Immature natural killer cell (primary cell): ENCODE data around the gene HERPUD1. TPM values are rescaled to one million over a fixed set of nuclear protein-coding genes. Genes with fewer than 3 reads are reported as not detected.

Experiments used
- DNase-seq, 3 donors: peaks; one replicate each; pipeline ENCODE4 v3.0.0; 2022; ENCODE audit warnings: mixed read lengths in 1 of 3
- H3K27ac Mint-ChIP-seq, 6 donors: one replicate each; pipeline ENCODE4 v1.8.0; 2020; ENCODE audit warnings: mixed read lengths in 6 of 6, mild to moderate bottlenecking in 5 of 6, inconsistent platforms in 4 of 6, moderate library complexity in 3 of 6
- H3K27me3 Mint-ChIP-seq, 3 donors: one replicate each; pipeline ENCODE4 v1.8.0; 2020 to 2021; ENCODE audit warnings: low read depth in 3 of 3, mild to moderate bottlenecking in 3 of 3, mixed read lengths in 3 of 3, moderate library complexity in 3 of 3, inconsistent platforms in 1 of 3
- H3K36me3 Mint-ChIP-seq, 3 donors: one replicate each; pipeline ENCODE4 v1.8.0; 2020; ENCODE audit warnings: mixed read lengths in 3 of 3, inconsistent platforms in 2 of 3, mild to moderate bottlenecking in 2 of 3
- H3K4me1 Mint-ChIP-seq, 2 donors: one replicate each; pipeline ENCODE4 v1.8.0; 2020; ENCODE audit warnings: inconsistent platforms in 2 of 2, mild to moderate bottlenecking in 2 of 2, mixed read lengths in 2 of 2, moderate library complexity in 1 of 2
- H3K4me3 Mint-ChIP-seq, 5 donors: one replicate each; pipeline ENCODE4 v1.8.0; 2020; ENCODE audit warnings: mild to moderate bottlenecking in 5 of 5, mixed read lengths in 5 of 5, inconsistent platforms in 3 of 5, moderate library complexity in 3 of 5
- H3K9me3 Mint-ChIP-seq, 6 donors: one replicate each; pipeline ENCODE4 v1.8.0; 2020; ENCODE audit warnings: mild to moderate bottlenecking in 6 of 6, mixed read lengths in 6 of 6, inconsistent platforms in 4 of 6, moderate library complexity in 3 of 6
- polyA plus RNA-seq, 3 donors: library from polyadenylated mRNA; unstranded; fragments of 300-500 nt; fragmentation: Illumina TruSeq; gene quantifications; one replicate each; pipeline ENCODE4 v1.2.3, GENCODE V29; 2021

Gene HERPUD1
- polyA plus RNA-seq, 3 donors from 2014 or later = 89.0 to 157 (median 120) TPM

DNA sequence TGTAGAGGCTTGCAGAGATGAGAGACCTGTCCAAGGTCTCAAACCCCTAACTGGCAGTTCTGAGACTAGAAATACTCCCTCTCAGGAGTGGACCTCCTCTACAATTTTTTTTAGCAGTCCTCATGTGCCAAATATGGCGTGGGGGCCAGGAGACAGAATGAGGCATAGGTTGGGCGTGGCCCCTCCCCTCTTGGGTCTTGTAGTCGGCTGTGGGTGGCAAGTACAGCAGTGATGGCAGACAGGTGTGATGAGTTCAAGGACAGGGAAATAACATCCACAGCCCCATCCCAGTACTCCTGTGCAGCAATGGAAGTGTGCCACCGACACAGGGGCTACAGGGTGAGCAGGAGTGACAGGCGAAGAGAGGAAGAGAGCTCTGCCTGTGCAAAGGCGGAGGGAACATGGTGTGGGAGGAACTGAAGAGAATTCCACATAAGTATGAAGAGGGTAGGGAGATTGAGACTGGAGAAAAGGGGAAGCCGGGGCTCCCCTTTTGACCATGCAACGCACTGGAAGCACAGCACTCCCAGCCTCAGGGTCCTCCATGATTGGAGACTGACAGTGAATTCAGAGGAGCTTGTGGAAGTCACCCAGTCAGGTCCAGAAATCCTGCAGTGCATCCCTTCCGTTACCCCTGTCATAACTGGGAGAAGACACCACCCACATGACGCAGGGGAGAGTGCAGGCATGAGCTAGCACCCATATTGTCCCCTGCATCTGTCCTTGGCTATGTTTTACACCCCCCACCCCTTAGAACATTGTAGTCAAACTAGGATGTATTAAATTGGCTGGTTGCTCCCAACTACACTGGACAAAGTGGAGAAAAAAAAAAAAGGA lies 15.0 kb downstream of the HERPUD1 start:
- H3K36me3 Mint-ChIP-seq = peaks cover 3 to 27% (median 6%) of the 10 kb centered on the region in 3 donors
- H3K27me3 Mint-ChIP-seq = peaks cover 0 to 2% (median 0%) of the 10 kb centered on the region in 3 donors
- H3K4me1 Mint-ChIP-seq = peaks cover 13 to 15% of the 10 kb centered on the region in 2 donors
- DNase-seq = no peak
- no peak overlapping the region for H3K4me3 Mint-ChIP-seq
- peak overlapping the region in 4 of 6 donors; percentile 5 to 83 (median 48) for H3K27ac Mint-ChIP-seq
- no peaks in the 10 kb centered on the region for H3K9me3 Mint-ChIP-seq

DNA sequence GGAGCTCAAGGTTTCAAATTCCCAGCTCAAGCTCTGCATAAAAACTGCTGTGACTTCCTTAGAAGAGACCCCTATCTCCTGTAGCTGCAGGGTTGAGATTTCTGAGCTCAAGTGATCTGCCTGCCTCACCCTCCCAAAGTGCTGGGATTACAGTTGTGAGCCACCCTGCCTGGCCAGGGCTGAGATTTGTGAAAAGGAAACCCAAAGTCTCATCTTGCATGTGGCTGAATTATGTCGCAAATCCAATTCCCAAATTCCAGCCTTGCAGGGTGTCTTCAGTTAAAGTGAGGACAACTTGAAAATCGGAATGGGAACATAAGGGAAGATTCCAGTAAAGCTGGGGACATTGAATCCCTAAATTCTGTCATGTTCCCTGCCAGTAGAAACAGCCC lies 15.7 kb downstream of the HERPUD1 start:
- H3K9me3 Mint-ChIP-seq = no peaks in the 10 kb centered on the region
- peaks cover 3 to 25% (median 6%) of the 10 kb centered on the region in 3 donors for H3K36me3 Mint-ChIP-seq
- H3K4me1 Mint-ChIP-seq = peaks cover 13 to 15% of the 10 kb centered on the region in 2 donors
- H3K4me3 Mint-ChIP-seq = no peak overlapping the region
- no peak for DNase-seq
- H3K27ac Mint-ChIP-seq = peak overlapping the region in 1 of 6 donors; percentile 28
- H3K27me3 Mint-ChIP-seq = peaks cover 0 to 2% (median 0%) of the 10 kb centered on the region in 3 donors

DNA sequence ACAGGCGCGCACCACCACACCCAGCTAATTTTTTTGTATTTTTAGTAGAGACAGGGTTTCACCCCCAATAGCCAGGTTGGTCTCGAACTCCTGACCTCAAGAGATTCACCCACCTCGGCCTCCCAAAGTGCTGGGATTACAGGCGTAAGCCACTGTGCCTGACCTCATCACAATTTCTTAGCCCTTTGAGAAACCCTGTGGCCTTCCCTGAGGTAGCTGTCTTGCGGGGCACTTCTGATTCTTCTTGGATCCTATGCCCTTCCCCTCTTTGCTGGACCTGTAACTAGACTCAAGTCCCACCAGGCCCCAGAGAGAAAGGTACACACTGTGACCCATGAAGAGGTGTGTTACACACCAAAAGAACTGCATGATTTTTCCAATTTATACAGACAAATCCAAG lies 16.3 kb downstream of the HERPUD1 start:
- Mint-ChIP-seq H3K4me1 (peaks cover 13 to 15% of the 10 kb centered on the region in 2 donors), H3K4me3 (no peak overlapping the region), H3K36me3 (peaks cover 3 to 20% (median 6%) of the 10 kb centered on the region in 3 donors), H3K9me3 (no peaks in the 10 kb centered on the region), H3K27me3 (peaks cover 0 to 2% (median 0%) of the 10 kb centered on the region in 3 donors), H3K27ac (no peak overlapping the region)
- DNase-seq = no peak

DNA sequence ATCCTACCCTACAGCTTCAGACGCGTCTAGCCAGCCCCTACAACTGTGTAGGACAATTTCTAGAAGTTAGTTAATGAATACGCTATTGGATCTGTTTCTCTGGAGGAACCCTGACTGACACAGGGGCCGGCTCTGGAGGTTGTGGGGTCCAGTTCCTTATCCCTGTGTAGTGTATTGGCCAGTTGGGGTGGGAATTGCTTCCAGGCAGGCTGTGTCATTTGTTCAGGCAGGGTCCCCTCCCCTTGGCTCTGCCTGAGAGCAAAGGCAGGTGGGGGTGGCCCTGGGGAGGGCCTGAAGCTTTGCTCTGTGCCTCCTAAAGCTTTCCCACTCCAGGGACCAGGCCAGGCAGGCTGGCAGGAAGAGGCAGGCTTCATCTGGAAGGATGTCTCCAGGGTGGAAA lies 18.1 kb downstream of the HERPUD1 start:
- Mint-ChIP-seq H3K27me3 (no peaks in the 10 kb centered on the region), H3K4me1 (peaks cover 13 to 15% of the 10 kb centered on the region in 2 donors), H3K9me3 (no peaks in the 10 kb centered on the region), H3K36me3 (peaks cover 0 to 4% (median 3%) of the 10 kb centered on the region in 3 donors), H3K27ac (no peak overlapping the region), H3K4me3 (no peak overlapping the region)
- DNase-seq = no peak

DNA sequence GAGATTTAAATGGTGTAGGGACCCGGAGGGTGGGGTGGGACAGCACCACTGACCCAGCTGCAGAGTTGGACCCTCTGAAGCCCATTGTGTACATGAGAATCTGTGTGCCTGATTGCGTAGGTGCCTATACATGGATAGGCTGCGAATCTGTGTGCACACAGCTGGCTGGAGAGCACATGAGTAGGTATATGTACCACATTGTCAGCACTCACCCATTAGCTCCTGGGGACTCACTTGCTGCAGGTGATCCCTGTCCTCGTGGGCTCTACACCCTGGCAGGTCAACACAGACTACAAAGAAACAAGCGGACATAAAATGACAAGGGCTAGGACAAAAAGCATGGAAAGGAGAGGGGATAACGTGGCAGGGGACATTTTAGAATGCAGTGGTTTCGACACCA lies 18.5 kb downstream of the HERPUD1 start:
- Mint-ChIP-seq H3K27ac (peak overlapping the region in 2 of 6 donors; percentile 6 to 11), H3K27me3 (no peaks in the 10 kb centered on the region), H3K36me3 (peaks cover 0 to 3% (median 3%) of the 10 kb centered on the region in 3 donors), H3K4me3 (no peak overlapping the region), H3K9me3 (no peaks in the 10 kb centered on the region), H3K4me1 (peaks cover 13 to 15% of the 10 kb centered on the region in 2 donors)
- DNase-seq = no peak

DNA sequence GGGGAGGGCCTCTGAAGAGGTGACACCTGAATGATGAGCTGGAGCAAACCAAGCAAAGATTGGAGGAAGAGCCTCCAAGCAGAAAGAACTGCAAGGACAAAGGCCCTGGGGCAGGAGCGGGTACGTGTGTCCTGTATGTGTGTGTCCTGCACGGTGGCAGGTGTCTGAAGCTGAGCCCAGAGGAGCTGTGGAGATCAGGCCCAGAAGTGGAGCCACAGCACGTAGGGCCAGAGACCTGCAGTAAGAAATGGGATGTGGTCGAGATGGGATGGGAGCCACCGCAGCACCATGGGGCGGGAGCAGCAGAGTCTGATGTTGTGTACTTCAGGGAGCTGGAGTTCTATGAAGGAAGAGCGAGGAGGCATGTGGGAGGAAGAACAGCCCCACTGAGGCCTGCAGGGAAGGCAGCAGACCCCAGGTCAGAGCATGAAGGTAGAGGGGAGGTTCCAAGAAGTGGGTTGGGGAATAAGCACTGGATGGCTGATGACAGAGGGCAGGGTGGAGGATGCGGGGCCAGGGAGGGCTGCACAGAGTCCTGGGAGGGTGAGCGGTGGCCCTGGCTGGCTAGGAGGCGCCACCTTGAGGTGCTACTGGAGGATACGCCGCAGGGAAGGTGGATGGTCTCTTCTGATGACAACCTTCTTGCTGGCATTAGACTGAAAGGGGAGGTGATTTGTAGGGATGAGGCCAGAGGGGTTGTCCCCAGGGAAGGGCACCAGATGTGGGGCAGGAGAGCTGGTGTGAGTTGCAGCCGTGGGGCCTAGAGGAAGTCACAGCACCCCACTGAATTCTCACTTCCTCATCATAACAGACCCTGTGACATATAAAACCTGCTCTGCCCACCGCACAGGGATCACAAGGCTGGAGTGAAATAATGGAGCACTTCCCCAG lies 19.2 kb downstream of the HERPUD1 start:
- H3K27ac Mint-ChIP-seq = peak overlapping the region in 2 of 6 donors; percentile 6 to 53
- H3K9me3 Mint-ChIP-seq = no peaks in the 10 kb centered on the region
- no peaks in the 10 kb centered on the region for H3K27me3 Mint-ChIP-seq
- peaks cover 0 to 3% (median 3%) of the 10 kb centered on the region in 3 donors for H3K36me3 Mint-ChIP-seq
- DNase-seq = peak in 2 of 3 donors; percentile 21 to 31
- H3K4me3 Mint-ChIP-seq = no peak overlapping the region
- H3K4me1 Mint-ChIP-seq = peaks cover 13 to 15% of the 10 kb centered on the region in 2 donors

DNA sequence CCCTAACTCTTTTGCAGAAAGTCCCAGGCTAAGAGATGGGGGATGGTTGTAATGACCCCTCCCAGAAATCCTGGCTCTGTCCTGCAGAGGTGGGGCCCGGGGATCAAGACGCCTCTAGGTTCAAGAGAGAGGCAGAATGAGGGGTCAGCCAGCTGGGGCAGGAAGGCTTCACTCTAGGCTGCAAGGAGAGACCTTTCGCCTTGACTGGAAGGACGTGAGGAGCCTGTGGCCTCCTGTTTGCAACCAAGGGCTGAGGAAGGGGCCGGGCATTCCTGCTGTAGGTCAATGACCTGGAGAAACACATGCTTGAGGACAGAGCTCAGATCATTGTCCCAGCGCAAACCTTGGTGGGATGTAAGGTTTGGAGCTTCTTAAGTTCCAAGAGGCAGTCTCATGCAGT lies 21.1 kb downstream of the HERPUD1 start:
- peaks cover 12 to 13% of the 10 kb centered on the region in 2 donors for H3K4me1 Mint-ChIP-seq
- no peaks in the 10 kb centered on the region for H3K27me3 Mint-ChIP-seq
- no peak overlapping the region for H3K27ac Mint-ChIP-seq
- DNase-seq = no peak
- H3K9me3 Mint-ChIP-seq = no peaks in the 10 kb centered on the region
- H3K4me3 Mint-ChIP-seq = no peak overlapping the region
- peaks cover 0 to 3% (median 3%) of the 10 kb centered on the region in 3 donors for H3K36me3 Mint-ChIP-seq

DNA sequence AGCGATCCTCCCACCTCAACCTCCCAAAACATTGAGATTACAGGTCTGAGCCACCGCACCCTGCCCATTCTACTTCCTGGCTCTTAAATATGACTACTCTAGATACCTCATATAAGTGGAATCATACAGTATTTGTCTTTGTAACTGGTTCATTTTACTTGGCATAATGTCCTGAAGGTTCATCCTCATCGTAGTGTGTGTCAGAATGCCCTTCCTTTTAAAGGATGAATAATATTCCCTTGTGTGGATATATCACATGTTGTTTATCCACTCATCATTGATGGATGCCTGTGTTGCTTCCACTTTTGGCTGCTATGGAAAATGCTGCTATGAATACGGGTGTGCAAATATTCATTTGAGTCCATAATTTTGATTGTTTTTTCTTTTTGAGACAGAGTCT lies 24.1 kb downstream of the HERPUD1 start:
- no peak for DNase-seq
- Mint-ChIP-seq H3K36me3 (no peaks in the 10 kb centered on the region), H3K9me3 (no peaks in the 10 kb centered on the region), H3K4me1 (peaks cover 5% of the 10 kb centered on the region in 2 donors), H3K4me3 (no peak overlapping the region), H3K27me3 (no peaks in the 10 kb centered on the region), H3K27ac (no peak overlapping the region)

DNA sequence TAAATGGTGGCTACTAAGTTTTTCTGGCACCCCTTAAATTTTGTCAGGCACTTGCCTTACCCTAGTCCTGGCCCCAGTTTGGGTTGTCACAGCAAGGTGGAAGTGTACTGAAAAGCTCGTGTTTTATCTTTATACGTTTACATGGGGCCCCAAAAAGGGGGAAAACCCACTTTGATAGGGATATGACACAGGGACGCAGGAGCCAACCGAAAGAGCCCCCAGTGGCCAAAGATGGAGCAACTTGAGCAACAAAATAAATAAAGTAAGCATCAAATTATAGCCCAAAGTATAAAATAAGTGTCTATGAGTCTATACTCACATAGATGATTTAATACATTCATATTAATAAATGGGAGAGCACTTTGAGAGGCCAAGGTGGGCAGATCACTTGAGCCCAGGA lies 24.8 kb downstream of the HERPUD1 start:
- H3K27me3 Mint-ChIP-seq = no peaks in the 10 kb centered on the region
- no peak for DNase-seq
- H3K27ac Mint-ChIP-seq = no peak overlapping the region
- H3K4me3 Mint-ChIP-seq = no peak overlapping the region
- no peaks in the 10 kb centered on the region for H3K4me1 Mint-ChIP-seq
- no peaks in the 10 kb centered on the region for H3K36me3 Mint-ChIP-seq
- no peaks in the 10 kb centered on the region for H3K9me3 Mint-ChIP-seq

DNA sequence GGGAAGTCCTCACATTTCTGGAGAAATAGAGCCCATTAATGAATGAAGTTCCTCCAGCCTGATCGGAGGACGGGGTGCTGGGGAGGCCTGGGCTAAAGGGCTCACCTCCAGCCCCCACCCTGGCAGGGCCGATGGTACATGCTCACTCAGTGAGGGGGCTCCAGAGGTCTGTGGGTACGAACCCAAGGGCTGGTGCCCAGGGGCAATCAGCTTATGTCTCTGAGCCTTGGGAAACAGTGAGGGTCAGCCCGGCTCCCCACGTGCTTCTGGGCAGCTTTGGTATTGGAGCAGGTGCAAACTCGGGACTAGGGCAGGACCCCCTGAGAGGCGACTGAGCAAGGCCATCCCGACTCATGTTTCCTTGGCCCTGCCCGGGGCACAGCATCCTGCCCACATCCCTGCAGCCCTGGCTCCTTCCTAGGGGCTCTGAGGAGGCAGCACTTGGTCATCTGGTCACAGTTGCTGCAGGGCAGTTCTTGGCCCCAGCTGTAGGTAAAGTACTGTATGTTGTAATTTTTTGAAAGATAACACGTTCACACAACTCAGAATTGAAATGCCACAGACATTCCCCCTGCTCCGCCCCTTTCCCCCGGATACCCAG lies 28.8 kb downstream of the HERPUD1 start:
- H3K9me3 Mint-ChIP-seq = no peaks in the 10 kb centered on the region

DNA sequence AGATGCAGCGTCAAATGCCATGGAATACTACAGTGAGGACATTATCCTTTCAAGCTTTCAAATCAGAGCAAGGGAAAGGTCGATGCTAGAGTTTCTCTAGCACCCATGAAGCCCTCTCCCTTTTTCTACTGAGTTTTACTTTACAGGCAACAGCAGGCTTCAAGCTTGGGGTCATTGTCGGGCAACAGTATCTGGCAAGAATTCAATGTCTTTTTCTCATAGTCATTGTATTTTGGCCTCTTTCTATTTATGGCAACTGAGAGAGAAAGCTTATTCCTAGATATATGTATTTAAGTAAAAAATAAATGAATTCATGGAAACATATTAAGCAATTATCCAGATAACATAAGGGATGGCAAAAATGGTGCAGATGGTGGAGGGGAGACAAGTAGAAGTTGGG lies 29.4 kb downstream of the HERPUD1 start:
- Mint-ChIP-seq H3K36me3 (no peaks in the 10 kb centered on the region), H3K4me1 (peaks cover 20 to 21% of the 10 kb centered on the region in 2 donors), H3K9me3 (no peaks in the 10 kb centered on the region), H3K27me3 (peaks cover 0 to 1% (median 0%) of the 10 kb centered on the region in 3 donors), H3K27ac (no peak overlapping the region), H3K4me3 (no peak overlapping the region)
- DNase-seq = no peak

More for the DNA sequence above, 28.8 kb downstream of the HERPUD1 start:
- Mint-ChIP-seq H3K27me3 (peaks cover 0 to 1% (median 0%) of the 10 kb centered on the region in 3 donors), H3K4me3 (no peak overlapping the region), H3K36me3 (no peaks in the 10 kb centered on the region), H3K27ac (no peak overlapping the region), H3K4me1 (peaks cover 16% of the 10 kb centered on the region in 2 donors)
- no peak for DNase-seq

DNA sequence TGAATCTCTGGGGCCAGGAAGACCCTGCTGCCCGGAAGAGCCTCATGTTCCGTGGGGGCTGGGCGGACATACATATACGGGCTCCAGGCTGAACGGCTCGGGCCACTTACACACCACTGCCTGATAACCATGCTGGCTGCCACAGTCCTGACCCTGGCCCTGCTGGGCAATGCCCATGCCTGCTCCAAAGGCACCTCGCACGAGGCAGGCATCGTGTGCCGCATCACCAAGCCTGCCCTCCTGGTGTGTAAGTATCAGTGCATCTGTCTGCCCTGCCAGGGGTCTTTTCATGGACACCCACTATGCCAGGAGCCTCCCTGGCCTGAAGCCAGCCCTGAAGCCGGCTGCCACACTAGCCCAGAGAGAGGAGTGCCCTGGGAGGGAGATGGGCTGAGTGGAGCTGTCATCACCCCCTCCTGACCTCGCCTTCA lies 29.9 kb downstream of the HERPUD1 start, which contains the start of gene CETP:
TSS of gene CETP (plus strand) at position 100 of the 431 bp plus-strand sequence. CDS start at position 130, 30 bp downstream.
- H3K36me3 Mint-ChIP-seq = no peaks in the 10 kb centered on the region
- no peak within 1 kb of the TSS for H3K4me3 Mint-ChIP-seq
- no peak for DNase-seq
- peaks cover 0 to 1% (median 0%) of the 10 kb centered on the region in 3 donors for H3K27me3 Mint-ChIP-seq
- no peak within 1 kb of the TSS for H3K27ac Mint-ChIP-seq
- H3K9me3 Mint-ChIP-seq = no peaks in the 10 kb centered on the region
- peaks cover 20 to 21% of the 10 kb centered on the region in 2 donors for H3K4me1 Mint-ChIP-seq
